Transverse colon (tissue), 3 donors: ENCODE results near the gene KDM3A.

Source experiments
- CTCF ChIP-seq, 5 experiments: fragments of 200-600 bp in 3 of 5; fragments of 450-650 bp in 2 of 5; sonication (generic) in 3 of 5; IDR thresholded peaks; 1 replicate in 2 of 5; 2 replicates in 3 of 5; pipeline ENCODE4 v1.5.1; 2016 to 2017; ENCODE audit warnings: antibody characterized with exemption in 5 of 5, inconsistent platforms in 3 of 5, mild to moderate bottlenecking in 2 of 5, moderate library complexity in 1 of 5
- POLR2A ChIP-seq: fragments of 450-650 bp; IDR thresholded peaks from one replicate; pipeline ENCODE4 v1.6.1; 2016; ENCODE audit warnings: antibody characterized with exemption, mild to moderate bottlenecking, moderate library complexity

GRCh38 chr2:86434290-86434689, 6.9 kb upstream of the KDM3A start:
- TF ChIP-seq POLR2A = no peak
- no peak for TF ChIP-seq CTCF (IDR thresholded peaks at IDR 0.05)
